ENCODE data around the gene OR1F1. TPM values are rescaled to one million over a fixed set of nuclear protein-coding genes. Genes with fewer than 3 reads are reported as not detected.
"Not testable (repeated sequence)": the region's sequence is repeated elsewhere in the genome, so short reads cannot be mapped to it uniquely, and the experiment has no call there.

The OR1F1 gene
- total RNA-seq, 2 donors from 2014 or later, result not detected

DNA sequence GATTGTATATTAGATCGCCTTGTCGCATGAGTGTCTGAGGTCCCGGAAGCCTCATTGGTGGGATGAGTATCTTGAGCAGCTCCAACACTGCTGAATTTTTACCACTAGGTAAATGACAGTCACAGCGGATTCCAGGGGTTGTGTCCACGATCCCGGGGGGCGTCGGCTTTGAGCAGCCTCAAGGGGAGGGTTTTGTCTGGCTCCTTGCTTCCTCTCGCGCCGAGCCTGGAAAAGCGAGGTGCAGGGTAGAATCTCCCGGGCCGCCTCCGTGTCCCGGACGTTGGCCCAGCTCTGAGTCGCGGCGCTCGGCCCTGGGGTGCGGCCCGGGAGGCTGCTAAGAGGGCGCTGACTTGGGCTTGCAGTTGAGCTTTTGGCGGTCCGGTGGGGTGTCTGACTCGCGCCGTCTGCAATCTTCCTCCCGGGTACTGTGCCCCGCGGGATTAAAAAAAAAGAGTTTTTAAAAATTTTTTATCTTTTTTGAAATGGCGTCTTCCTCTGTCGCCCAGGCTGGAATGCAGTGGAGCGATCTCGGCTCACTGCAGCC is 4.5 kb downstream of the OR1F1 start:
- Histone ChIP-seq H3K27me3 (peaks cover 4 to 53% of the 10 kb centered on the region in 2 donors), H3K4me3 (no peak overlapping the region), H3K36me3 (replicated peaks in 1 of 2; ENCODE audit: insufficient read depth in 1 of 2, low read depth in 2 of 2) (no peaks in the 10 kb centered on the region), H3K27ac (no peak overlapping the region), H3K9me3 (no peaks in the 10 kb centered on the region), H3K4me1 (peaks cover 17% of the 10 kb centered on the region)
- TF ChIP-seq POLR2A (IDR thresholded peaks at IDR 0.05), result no peak
- TF ChIP-seq, protein P1, sequence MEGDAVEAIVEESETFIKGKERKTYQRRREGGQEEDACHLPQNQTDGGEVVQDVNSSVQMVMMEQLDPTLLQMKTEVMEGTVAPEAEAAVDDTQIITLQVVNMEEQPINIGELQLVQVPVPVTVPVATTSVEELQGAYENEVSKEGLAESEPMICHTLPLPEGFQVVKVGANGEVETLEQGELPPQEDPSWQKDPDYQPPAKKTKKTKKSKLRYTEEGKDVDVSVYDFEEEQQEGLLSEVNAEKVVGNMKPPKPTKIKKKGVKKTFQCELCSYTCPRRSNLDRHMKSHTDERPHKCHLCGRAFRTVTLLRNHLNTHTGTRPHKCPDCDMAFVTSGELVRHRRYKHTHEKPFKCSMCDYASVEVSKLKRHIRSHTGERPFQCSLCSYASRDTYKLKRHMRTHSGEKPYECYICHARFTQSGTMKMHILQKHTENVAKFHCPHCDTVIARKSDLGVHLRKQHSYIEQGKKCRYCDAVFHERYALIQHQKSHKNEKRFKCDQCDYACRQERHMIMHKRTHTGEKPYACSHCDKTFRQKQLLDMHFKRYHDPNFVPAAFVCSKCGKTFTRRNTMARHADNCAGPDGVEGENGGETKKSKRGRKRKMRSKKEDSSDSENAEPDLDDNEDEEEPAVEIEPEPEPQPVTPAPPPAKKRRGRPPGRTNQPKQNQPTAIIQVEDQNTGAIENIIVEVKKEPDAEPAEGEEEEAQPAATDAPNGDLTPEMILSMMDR (IDR thresholded peaks at IDR 0.05), result no peak
- DNase-seq (no peak), ATAC-seq (no peak)
- intact Hi-C loops (cut with DNase I), result no loop called here
- WGBS, 2 donors, result 39 to 46% methylated on average over 27 to 35 of the region's 36 CpGs

DNA sequence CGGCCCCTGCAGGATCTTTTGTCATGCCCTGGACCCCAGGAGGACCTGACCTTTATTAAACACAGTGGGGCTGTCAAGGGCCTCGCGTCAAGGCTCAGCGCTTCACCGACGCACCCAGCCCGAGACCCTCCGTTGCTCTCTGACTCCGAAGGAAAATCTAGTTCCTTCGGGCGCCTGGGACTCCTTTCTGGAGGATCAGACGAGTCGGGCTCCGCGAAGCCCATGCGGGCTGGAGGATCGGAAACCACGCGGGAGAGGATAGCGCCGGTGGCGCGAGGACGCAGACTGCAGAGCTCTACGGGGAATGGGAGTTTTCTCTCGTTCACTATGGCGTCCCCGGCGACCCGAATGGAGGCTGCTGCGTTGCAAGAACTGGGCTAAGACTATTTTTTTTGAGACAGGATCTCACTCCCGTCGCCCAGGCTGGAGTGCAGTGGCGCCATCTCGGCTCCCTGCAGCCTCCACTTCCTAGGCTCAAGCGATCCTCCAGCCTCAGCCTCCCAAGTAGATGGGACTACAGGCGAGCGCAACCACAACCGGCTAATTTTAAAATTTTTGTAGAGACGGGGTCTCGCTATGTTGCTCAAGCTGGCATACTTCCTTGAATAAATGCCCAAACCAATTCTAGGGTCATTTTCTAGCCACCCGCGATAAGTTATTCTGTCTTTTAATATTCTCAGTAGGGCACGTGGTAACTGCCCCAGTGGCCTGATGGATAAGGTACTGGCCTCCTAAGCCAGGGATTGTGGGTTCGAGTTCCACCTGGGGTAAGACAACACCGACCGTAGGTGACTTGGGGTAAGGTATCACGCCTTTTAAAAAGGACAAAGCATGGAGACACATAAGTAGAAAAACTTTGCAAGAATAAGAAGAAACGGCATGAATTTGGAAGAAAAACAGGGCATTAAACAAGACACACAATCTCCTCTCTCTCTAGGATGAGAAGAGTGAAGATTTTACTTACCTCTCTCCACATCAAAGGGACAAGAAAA is 5.5 kb downstream of the OR1F1 start:
- 59 to 70% methylated on average over 28 to 49 of the region's 49 CpGs for WGBS, 2 donors
- no peak for TF ChIP-seq POLR2A (IDR thresholded peaks at IDR 0.05)
- TF ChIP-seq, protein P1 (IDR thresholded peaks at IDR 0.05), result no peak
- Histone ChIP-seq H3K27me3 (peaks cover 3 to 46% of the 10 kb centered on the region in 2 donors), H3K4me1 (peaks cover 11% of the 10 kb centered on the region), H3K9me3 (no peaks in the 10 kb centered on the region), H3K4me3 (no peak overlapping the region), H3K36me3 (replicated peaks in 1 of 2; ENCODE audit: insufficient read depth in 1 of 2, low read depth in 2 of 2) (no peaks in the 10 kb centered on the region), H3K27ac (no peak overlapping the region)
- intact Hi-C loops (cut with DNase I), result no loop called here
- ATAC-seq, result no peak
- no peak for DNase-seq

- no peak for ATAC-seq
- no peaks in the 10 kb centered on the region for H3K9me3 ChIP-seq
- no peaks in the 10 kb centered on the region for H3K4me1 ChIP-seq
- H3K4me3 ChIP-seq, result no peak overlapping the region
- DNase-seq, result no peak
- 71 to 84% methylated on average over 12 to 20 of the region's 20 CpGs for WGBS, 2 donors
- intact Hi-C loops (cut with DNase I), result no loop called here
- no peaks in the 10 kb centered on the region for H3K36me3 ChIP-seq (replicated peaks in 1 of 2; ENCODE audit: insufficient read depth in 1 of 2, low read depth in 2 of 2)
- peaks cover 0 to 33% of the 10 kb centered on the region in 2 donors for H3K27me3 ChIP-seq
- TF ChIP-seq, protein P1 (IDR thresholded peaks at IDR 0.05), result no peak
- no peak for TF ChIP-seq POLR2A (IDR thresholded peaks at IDR 0.05)
- no peak overlapping the region for H3K27ac ChIP-seq
Measured at GRCh38 chr16:3194792-3195191, 6.8 kb downstream of the OR1F1 start.

- Histone ChIP-seq H3K9me3 (no peaks in the 10 kb centered on the region), H3K36me3 (replicated peaks in 1 of 2; ENCODE audit: insufficient read depth in 1 of 2, low read depth in 2 of 2) (no peaks in the 10 kb centered on the region), H3K27me3 (peaks cover 0 to 24% of the 10 kb centered on the region in 2 donors), H3K27ac (no peak overlapping the region), H3K4me1 (no peaks in the 10 kb centered on the region), H3K4me3 (no peak overlapping the region)
- intact Hi-C loops (cut with DNase I), result no loop called here
- ATAC-seq (no peak), DNase-seq (no peak)
- TF ChIP-seq POLR2A (IDR thresholded peaks at IDR 0.05), result no peak
- TF ChIP-seq, protein P1 (IDR thresholded peaks at IDR 0.05), result no peak
- 53 to 59% methylated on average over 10 of the region's 10 CpGs for WGBS, 2 donors
Measured at GRCh38 chr16:3195975-3196374, 8.0 kb downstream of the OR1F1 start.

DNA sequence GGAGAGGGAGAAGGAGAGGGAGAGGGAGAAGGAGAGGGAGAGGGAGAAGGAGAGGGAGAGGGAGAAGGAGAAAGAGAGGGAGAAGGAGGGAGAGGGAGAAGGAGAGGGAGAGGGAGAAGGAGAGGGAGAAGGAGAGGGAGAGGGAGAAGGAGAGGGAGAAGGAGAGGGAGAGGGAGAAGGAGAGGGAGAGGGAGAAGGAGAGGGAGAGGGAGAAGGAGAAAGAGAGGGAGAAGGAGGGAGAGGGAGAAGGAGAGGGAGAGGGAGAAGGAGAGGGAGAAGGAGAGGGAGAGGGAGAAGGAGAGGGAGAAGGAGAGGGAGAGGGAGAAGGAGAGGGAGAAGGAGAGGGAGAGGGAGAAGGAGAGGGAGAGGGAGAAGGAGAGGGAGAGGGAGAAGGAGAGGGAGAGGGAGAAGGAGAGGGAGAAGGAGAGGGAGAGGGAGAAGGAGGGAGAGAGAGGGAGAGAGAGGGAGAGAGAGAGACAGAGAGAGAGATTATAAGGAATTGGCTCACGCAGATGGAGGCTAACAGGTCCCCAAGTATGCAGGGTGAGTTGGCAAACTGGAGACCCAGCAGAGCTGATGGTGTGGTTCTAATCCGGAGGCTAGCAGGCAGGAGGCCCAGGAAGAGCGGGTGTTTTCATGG is 9.8 kb downstream of the OR1F1 start:
- whole genome bisulfite sequencing, 2 donors, result 54 to 63% methylated on average over 3 of the region's 3 CpGs
- H3K4me1 ChIP-seq; DNase-seq; intact Hi-C loops (cut with DNase I); H3K36me3 ChIP-seq (replicated peaks in 1 of 2; ENCODE audit: insufficient read depth in 1 of 2, low read depth in 2 of 2); H3K27ac ChIP-seq; ATAC-seq; H3K4me3 ChIP-seq; H3K9me3 ChIP-seq; H3K27me3 ChIP-seq: not testable (repeated sequence)
